Measurements from ENCODE around the gene ZNF318.

ZNF318 gene

GRCh38 chr6:43299338-43300293 lies 69.8 kb downstream of the ZNF318 start:
- no peak for DNase-seq (ENCODE audit: low read depth, low spot score)

GRCh38 chr6:43298565-43299337 lies 70.7 kb downstream of the ZNF318 start:
- DNase-seq (ENCODE audit: low read depth, low spot score) = no peak

- peak; percentile 52 for DNase-seq (ENCODE audit: low read depth, low spot score)
Measured at GRCh38 chr6:43297644-43298564, 71.5 kb downstream of the ZNF318 start, which contains the start of gene SLC22A7. Gene SLC22A7 (plus strand): TSS chr6:43298260. CDS start chr6:43298359, 99 bp downstream.

- DNase-seq (ENCODE audit: low read depth, low spot score) = no peak
Measured at GRCh38 chr6:43296780-43297497, 72.5 kb downstream of the ZNF318 start.

GRCh38 chr6:43295456-43295855 lies 74.0 kb downstream of the ZNF318 start:
- DNase-seq (ENCODE audit: low read depth, low spot score) = no peak

- no peak for DNase-seq (ENCODE audit: low read depth, low spot score)
Measured at GRCh38 chr6:43294536-43294935, 74.9 kb downstream of the ZNF318 start.

GRCh38 chr6:43293698-43294097 lies 75.7 kb downstream of the ZNF318 start:
- no peak for DNase-seq (ENCODE audit: low read depth, low spot score)

- DNase-seq (ENCODE audit: low read depth, low spot score) = no peak
Measured at GRCh38 chr6:43292763-43293318, 76.6 kb downstream of the ZNF318 start.

- no peak for DNase-seq (ENCODE audit: low read depth, low spot score)
Measured at GRCh38 chr6:43292341-43292740, 77.1 kb downstream of the ZNF318 start.

GRCh38 chr6:43291708-43292107 lies 77.7 kb downstream of the ZNF318 start:
- no peak for DNase-seq (ENCODE audit: low read depth, low spot score)

GRCh38 chr6:43290905-43291355 lies 78.5 kb downstream of the ZNF318 start:
- no peak for DNase-seq (ENCODE audit: low read depth, low spot score)

GRCh38 chr6:43290339-43290904 lies 79.0 kb downstream of the ZNF318 start:
- DNase-seq (ENCODE audit: low read depth, low spot score) = no peak

- no peak for DNase-seq (ENCODE audit: low read depth, low spot score)
Measured at GRCh38 chr6:43287717-43288679, 81.4 kb downstream of the ZNF318 start.

GRCh38 chr6:43286980-43287716 lies 82.3 kb downstream of the ZNF318 start:
- DNase-seq (ENCODE audit: low read depth, low spot score) = no peak

GRCh38 chr6:43286456-43286979 lies 82.9 kb downstream of the ZNF318 start:
- no peak for DNase-seq (ENCODE audit: low read depth, low spot score)
